HEK293 (cell line): ENCODE measurements around the gene VEGFA.

ENCODE experiments used
- CTCF ChIA-PET: fragments of 350-600 bp; formaldehyde crosslinking; extraction: SDS; loops from one replicate; lab custom pipeline; 2021; ENCODE audit warnings: antibody characterized with exemption; lab: Yijun Ruan, JAX
- POLR2A ChIA-PET: fragments of 300-600 bp; formaldehyde crosslinking; extraction: SDS; loops from one replicate; lab custom pipeline; 2020; ENCODE audit warnings: antibody characterized with exemption, inconsistent platforms; lab: Yijun Ruan, JAX
- H3K27ac ChIP-seq: fragments of 200-500 bp; sonication (Bioruptor generic); 2 replicates; pipeline ENCODE4 v1.5.1; 2014; ENCODE audit warnings: low read depth, low read length, control low read depth, inconsistent platforms; ENCODE audit errors: extremely low read depth
- H3K36me3 ChIP-seq, 2 experiments: fragments of 200-500 bp in 1 of 2; sonication (Bioruptor generic) in 1 of 2; 1 replicate in 1 of 2; 2 replicates in 1 of 2; pipeline ENCODE4 v1.5.1; 2014 to 2017; ENCODE audit warnings: inconsistent platforms in 2 of 2, low read length in 2 of 2; ENCODE audit not compliant: control insufficient read depth in 2 of 2, insufficient read depth in 1 of 2
- H3K4me1 ChIP-seq: fragments of 200-500 bp; sonication (Bioruptor generic); 2 replicates; pipeline ENCODE4 v1.5.1; 2014; ENCODE audit warnings: mild to moderate bottlenecking, low read length, inconsistent platforms; ENCODE audit not compliant: control insufficient read depth, insufficient read depth
- H3K4me3 ChIP-seq: 2 replicates; pipeline ENCODE4 v1.5.1; 2011; ENCODE audit warnings: low read depth, mild to moderate bottlenecking, control low read depth, low read length, moderate library complexity
- H3K9me3 ChIP-seq: fragments of 200-500 bp; sonication (Bioruptor generic); 2 replicates; pipeline ENCODE4 v1.5.1; 2014; ENCODE audit warnings: low read depth, low read length, inconsistent platforms; ENCODE audit not compliant: control insufficient read depth, insufficient read depth
- KLF1 ChIP-seq: fragments of 450-650 bp; formaldehyde crosslinking; IDR thresholded peaks from 2 replicates; pipeline ENCODE4 v1.5.1; 2016; ENCODE audit warnings: missing biosample characterization, missing genetic modification characterization
- KLF9 ChIP-seq: fragments of 450-650 bp; formaldehyde crosslinking; IDR thresholded peaks from 2 replicates; pipeline ENCODE4 v1.5.1; 2016; ENCODE audit warnings: missing biosample characterization, missing genetic modification characterization, low read depth
- MZF1 ChIP-seq: fragments of 450-650 bp; formaldehyde crosslinking; IDR thresholded peaks from 2 replicates; pipeline ENCODE4 v1.5.1; 2017; ENCODE audit warnings: missing biosample characterization, missing genetic modification characterization, borderline replicate concordance
- OVOL3 ChIP-seq: fragments of 450-650 bp; formaldehyde crosslinking; IDR thresholded peaks from 2 replicates; pipeline ENCODE4 v1.5.1; 2016; ENCODE audit warnings: missing biosample characterization, missing genetic modification characterization
- YY1 ChIP-seq: fragments of 450-650 bp; formaldehyde crosslinking; IDR thresholded peaks from 2 replicates; pipeline ENCODE4 v1.5.1; 2018; ENCODE audit warnings: missing biosample characterization, missing genetic modification characterization
- ZBTB20 ChIP-seq: fragments of 450-650 bp; formaldehyde crosslinking; IDR thresholded peaks from 2 replicates; pipeline ENCODE4 v1.5.1; 2016; ENCODE audit warnings: missing biosample characterization, missing genetic modification characterization
- ZFP37 ChIP-seq: fragments of 450-650 bp; formaldehyde crosslinking; IDR thresholded peaks from 2 replicates; pipeline ENCODE4 v1.5.1; 2016; ENCODE audit warnings: missing biosample characterization, missing genetic modification characterization
- ZNF114 ChIP-seq: fragments of 450-650 bp; formaldehyde crosslinking; IDR thresholded peaks from 2 replicates; pipeline ENCODE4 v1.5.0; 2017; ENCODE audit warnings: missing biosample characterization, missing genetic modification characterization
- ZNF121 ChIP-seq: fragments of 450-650 bp; formaldehyde crosslinking; IDR thresholded peaks from 2 replicates; pipeline ENCODE4 v1.5.1; 2016; ENCODE audit warnings: missing biosample characterization, missing genetic modification characterization
- ZNF292 ChIP-seq: fragments of 450-650 bp; formaldehyde crosslinking; IDR thresholded peaks from 2 replicates; pipeline ENCODE4 v1.5.1; 2016; ENCODE audit warnings: low read depth, missing biosample characterization, missing genetic modification characterization, borderline replicate concordance
- ZNF354C ChIP-seq: fragments of 450-650 bp; formaldehyde crosslinking; IDR thresholded peaks from 2 replicates; pipeline ENCODE4 v1.5.1; 2016; ENCODE audit warnings: missing biosample characterization, missing genetic modification characterization, low read depth, borderline replicate concordance
- ZNF501 ChIP-seq: fragments of 450-650 bp; formaldehyde crosslinking; IDR thresholded peaks from 2 replicates; pipeline ENCODE4 v1.5.1; 2016; ENCODE audit warnings: missing biosample characterization, missing genetic modification characterization
- ZNF530 ChIP-seq: fragments of 450-650 bp; formaldehyde crosslinking; IDR thresholded peaks from 2 replicates; pipeline ENCODE4 v1.5.1; 2016; ENCODE audit warnings: low read depth, missing biosample characterization, missing genetic modification characterization
- ZNF548 ChIP-seq: fragments of 450-650 bp; formaldehyde crosslinking; IDR thresholded peaks from 2 replicates; pipeline ENCODE4 v1.5.1; 2016; ENCODE audit warnings: missing biosample characterization, missing genetic modification characterization
- ZNF571 ChIP-seq: fragments of 450-650 bp; formaldehyde crosslinking; IDR thresholded peaks from 2 replicates; pipeline ENCODE4 v1.5.0; 2017; ENCODE audit warnings: missing biosample characterization, missing genetic modification characterization
- ZNF623 ChIP-seq: fragments of 450-650 bp; formaldehyde crosslinking; IDR thresholded peaks from 2 replicates; pipeline ENCODE4 v1.5.1; 2016; ENCODE audit warnings: missing biosample characterization, missing genetic modification characterization
- ZNF624 ChIP-seq: fragments of 450-650 bp; formaldehyde crosslinking; IDR thresholded peaks from 2 replicates; pipeline ENCODE4 v1.5.1; 2017; ENCODE audit warnings: missing biosample characterization, missing genetic modification characterization
- ZNF707 ChIP-seq: fragments of 450-650 bp; formaldehyde crosslinking; IDR thresholded peaks from 2 replicates; pipeline ENCODE4 v1.5.1; 2016; ENCODE audit warnings: missing biosample characterization, missing genetic modification characterization
- ZSCAN23 ChIP-seq: fragments of 450-650 bp; formaldehyde crosslinking; IDR thresholded peaks from 2 replicates; pipeline ENCODE4 v1.5.1; 2016; ENCODE audit warnings: missing biosample characterization, missing genetic modification characterization
- TF ChIP-seq, protein P1 (sequence below): fragments of 450-650 bp; formaldehyde crosslinking; IDR thresholded peaks from 2 replicates; pipeline ENCODE4 v1.5.1; 2016; ENCODE audit warnings: missing biosample characterization, missing genetic modification characterization
- TF ChIP-seq, protein P2 (sequence below): fragments of 450-650 bp; formaldehyde crosslinking; IDR thresholded peaks from 2 replicates; pipeline ENCODE4 v1.5.1; 2016; ENCODE audit warnings: missing biosample characterization, missing genetic modification characterization
- TF ChIP-seq, protein P3 (sequence below): fragments of 450-650 bp; formaldehyde crosslinking; optimal IDR thresholded peaks from 2 replicates; pipeline ENCODE3; 2016; ENCODE audit warnings: missing biosample characterization, mild to moderate bottlenecking, missing genetic modification characterization
- TF ChIP-seq, protein P4 (sequence below): fragments of 450-650 bp; formaldehyde crosslinking; IDR thresholded peaks from 2 replicates; pipeline ENCODE4 v1.5.1; 2016; ENCODE audit warnings: missing biosample characterization, missing genetic modification characterization

VEGFA gene

DNA sequence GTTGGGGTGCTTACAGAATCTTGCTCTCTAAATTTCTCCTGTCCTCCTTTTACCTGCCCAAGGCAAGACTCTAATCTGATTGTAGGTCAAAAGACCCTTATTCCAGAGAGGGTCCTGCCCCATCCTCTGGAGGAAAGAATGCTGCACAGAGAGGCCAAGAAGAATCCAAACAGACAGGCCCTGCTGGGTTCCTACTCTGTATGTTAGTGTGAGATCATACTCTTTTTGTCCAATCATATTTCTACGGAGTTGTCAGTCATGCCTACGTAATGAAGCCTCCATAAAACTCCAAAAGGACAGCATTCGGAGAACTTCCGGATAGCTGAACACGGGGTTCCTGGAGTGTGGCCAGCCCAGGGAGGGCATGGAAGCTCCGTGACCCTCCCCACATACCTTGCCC lies 50.5 kb downstream of the VEGFA start (continued):
- TF ChIP-seq, protein P1, sequence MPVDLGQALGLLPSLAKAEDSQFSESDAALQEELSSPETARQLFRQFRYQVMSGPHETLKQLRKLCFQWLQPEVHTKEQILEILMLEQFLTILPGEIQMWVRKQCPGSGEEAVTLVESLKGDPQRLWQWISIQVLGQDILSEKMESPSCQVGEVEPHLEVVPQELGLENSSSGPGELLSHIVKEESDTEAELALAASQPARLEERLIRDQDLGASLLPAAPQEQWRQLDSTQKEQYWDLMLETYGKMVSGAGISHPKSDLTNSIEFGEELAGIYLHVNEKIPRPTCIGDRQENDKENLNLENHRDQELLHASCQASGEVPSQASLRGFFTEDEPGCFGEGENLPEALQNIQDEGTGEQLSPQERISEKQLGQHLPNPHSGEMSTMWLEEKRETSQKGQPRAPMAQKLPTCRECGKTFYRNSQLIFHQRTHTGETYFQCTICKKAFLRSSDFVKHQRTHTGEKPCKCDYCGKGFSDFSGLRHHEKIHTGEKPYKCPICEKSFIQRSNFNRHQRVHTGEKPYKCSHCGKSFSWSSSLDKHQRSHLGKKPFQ (tag by site-specific recombination): no peak
- no peak for TF ChIP-seq ZNF292 (tag by site-specific recombination)
- TF ChIP-seq, protein P2, sequence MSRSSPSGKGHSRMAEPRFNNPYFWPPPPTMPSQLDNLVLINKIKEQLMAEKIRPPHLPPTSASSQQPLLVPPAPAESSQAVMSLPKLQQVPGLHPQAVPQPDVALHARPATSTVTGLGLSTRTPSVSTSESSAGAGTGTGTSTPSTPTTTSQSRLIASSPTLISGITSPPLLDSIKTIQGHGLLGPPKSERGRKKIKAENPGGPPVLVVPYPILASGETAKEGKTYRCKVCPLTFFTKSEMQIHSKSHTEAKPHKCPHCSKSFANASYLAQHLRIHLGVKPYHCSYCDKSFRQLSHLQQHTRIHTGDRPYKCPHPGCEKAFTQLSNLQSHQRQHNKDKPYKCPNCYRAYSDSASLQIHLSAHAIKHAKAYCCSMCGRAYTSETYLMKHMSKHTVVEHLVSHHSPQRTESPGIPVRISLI: no peak

DNA sequence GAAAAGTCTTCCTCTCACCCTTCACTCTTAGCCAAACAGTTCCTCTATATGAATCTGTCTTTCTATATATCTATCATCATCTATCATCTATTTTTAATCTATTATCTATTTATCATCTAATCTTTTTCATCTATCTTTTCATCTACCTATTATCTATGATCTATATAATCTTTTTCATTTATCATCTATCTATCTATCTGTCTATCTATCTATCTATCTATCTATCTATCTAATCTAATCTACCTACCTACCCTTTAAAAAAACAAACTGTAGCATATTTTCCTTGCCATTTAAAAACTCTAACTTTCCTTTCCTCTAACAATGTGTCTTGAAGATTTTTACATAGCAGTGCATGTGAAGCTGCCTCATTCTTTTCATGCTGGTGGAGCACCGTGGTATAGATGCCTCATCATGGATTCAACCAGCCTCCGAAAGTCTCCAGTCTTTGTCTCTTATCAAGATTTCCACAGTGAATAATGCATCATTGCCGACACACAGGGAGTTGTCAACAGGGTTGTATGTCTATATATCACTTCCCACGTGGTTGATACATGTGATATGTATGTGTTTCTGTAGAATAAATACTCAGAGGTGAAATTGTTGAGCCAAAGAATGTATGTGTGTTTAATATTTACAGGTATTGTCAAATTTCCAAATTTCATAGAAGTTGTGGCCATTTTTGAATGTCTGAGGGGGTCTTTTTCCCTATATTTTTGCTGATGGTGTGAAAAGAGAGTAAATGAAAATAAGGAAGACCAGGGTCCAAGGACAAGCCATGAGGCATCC lies 51.3 kb downstream of the VEGFA start:
- H3K4me3 ChIP-seq: no peak overlapping the region
- H3K27ac ChIP-seq: no peak overlapping the region
- CTCF ChIA-PET: interaction anchor here (0.6 to 0.7 kb wide), 2 partner anchors 54 to 59 kb away, joined by 3 to 4 read pairs; no protein-coding TSS in a partner anchor
- peaks cover 7% of the 10 kb centered on the region; the same call in 1 of the 2 replicates for H3K4me1 ChIP-seq
- TF ChIP-seq MZF1 (tag by site-specific recombination) (no peak), KLF9 (tag by site-specific recombination) (no peak), OVOL3 (tag by site-specific recombination) (no peak), ZNF571 (tag by site-specific recombination) (no peak), ZNF624 (tag by site-specific recombination) (no peak), ZNF707 (tag by site-specific recombination) (no peak), ZNF548 (tag by site-specific recombination) (no peak), ZNF114 (tag by site-specific recombination) (no peak), ZNF354C (tag by site-specific recombination) (no peak), ZNF623 (no peak), ZNF530 (no peak), KLF1 (no peak), ZNF501 (tag by site-specific recombination) (no peak), ZBTB20 (tag by site-specific recombination) (no peak), YY1 (tag by site-specific recombination) (no peak), ZNF121 (tag by site-specific recombination) (no peak), ZFP37 (tag by site-specific recombination) (no peak), ZSCAN23 (tag by site-specific recombination) (no peak)
- TF ChIP-seq, protein P3, sequence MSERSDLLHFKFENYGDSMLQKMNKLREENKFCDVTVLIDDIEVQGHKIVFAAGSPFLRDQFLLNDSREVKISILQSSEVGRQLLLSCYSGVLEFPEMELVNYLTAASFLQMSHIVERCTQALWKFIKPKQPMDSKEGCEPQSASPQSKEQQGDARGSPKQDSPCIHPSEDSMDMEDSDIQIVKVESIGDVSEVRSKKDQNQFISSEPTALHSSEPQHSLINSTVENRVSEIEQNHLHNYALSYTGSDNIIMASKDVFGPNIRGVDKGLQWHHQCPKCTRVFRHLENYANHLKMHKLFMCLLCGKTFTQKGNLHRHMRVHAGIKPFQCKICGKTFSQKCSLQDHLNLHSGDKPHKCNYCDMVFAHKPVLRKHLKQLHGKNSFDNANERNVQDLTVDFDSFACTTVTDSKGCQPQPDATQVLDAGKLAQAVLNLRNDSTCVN (tag by site-specific recombination): no peak
- TF ChIP-seq, protein P4, sequence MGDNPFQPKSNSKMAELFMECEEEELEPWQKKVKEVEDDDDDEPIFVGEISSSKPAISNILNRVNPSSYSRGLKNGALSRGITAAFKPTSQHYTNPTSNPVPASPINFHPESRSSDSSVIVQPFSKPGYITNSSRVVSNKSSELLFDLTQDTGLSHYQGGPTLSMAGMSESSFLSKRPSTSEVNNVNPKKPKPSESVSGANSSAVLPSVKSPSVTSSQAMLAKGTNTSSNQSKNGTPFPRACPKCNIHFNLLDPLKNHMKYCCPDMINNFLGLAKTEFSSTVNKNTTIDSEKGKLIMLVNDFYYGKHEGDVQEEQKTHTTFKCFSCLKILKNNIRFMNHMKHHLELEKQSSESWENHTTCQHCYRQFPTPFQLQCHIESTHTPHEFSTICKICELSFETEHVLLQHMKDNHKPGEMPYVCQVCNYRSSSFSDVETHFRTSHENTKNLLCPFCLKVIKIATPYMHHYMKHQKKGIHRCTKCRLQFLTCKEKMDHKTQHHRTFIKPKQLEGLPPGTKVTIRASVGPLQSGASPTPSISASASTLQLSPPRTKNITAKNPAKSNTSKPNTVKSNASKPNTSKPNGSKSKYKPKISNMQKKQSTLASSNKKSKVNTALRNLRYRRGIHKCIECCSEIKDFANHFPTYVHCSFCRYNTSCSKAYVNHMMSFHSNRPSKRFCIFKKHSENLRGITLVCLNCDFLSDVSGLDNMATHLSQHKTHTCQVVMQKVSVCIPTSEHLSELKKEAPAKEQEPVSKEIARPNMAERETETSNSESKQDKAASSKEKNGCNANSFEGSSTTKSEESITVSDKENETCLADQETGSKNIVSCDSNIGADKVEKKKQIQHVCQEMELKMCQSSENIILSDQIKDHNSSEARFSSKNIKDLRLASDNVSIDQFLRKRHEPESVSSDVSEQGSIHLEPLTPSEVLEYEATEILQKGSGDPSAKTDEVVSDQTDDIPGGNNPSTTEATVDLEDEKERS (tag by site-specific recombination): no peak
- TF ChIP-seq, all 188 proteins: peak for 0
- no peaks in the 10 kb centered on the region for H3K36me3 ChIP-seq
- POLR2A ChIA-PET: no interaction called here
- H3K9me3 ChIP-seq: no peaks in the 10 kb centered on the region
